LNCAP (cell line): ENCODE data around the gene BMP8B.
"Not testable (repeated sequence)": the region's sequence is repeated elsewhere in the genome, so short reads cannot be mapped to it uniquely, and the experiment has no call there.

ENCODE experiments used
- CTCF ChIP-seq: fragments of 450-650 bp; IDR thresholded peaks from 2 replicates; pipeline ENCODE4 v1.5.1; 2017; ENCODE audit warnings: mild to moderate bottlenecking

BMP8B gene

GRCh38 chr1:39779821-39780220 lies 8.8 kb downstream of the BMP8B start:
- TF ChIP-seq CTCF: no peak

GRCh38 chr1:39779137-39779536 lies 9.5 kb downstream of the BMP8B start:
- no peak for TF ChIP-seq CTCF

DNA sequence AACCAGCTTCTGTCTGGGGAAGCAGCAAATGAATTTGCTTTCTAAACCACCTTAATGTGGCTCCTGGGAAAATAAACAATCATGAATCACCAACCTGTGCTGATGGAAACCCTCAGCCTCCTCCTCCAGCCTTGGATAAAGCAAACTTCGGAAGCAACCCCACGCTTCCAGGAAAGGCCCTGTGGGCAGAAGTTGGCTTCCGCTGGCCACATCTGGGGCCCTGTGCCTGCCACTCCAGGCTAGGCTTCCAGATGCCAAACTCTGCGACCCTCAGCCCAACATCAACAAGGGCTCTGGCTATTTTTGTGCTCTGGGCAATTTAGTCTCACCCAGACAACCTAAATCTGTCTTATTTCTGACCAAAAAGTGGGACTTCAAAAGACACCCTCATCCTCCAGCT lies 11.4 kb downstream of the BMP8B start:
- TF ChIP-seq CTCF: no peak

- no peak for TF ChIP-seq CTCF
These were observed 11.8 kb downstream of the BMP8B start for GRCh38 chr1:39776886-39777285.

DNA sequence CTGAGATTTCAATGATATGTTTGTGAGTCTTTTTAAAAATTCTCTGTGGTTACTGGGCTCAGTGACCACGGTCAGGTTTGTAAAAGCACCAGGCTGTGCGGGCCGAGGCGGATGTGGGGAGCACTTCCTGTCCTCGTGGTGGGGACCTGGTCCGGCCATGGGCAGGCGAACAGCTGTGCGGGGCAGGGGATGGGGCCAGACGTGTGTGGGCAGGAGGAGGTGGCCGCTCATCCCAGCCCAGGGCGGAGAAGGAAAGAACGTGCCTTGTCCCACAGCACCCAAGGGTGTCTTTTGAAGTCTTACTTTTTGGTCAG lies 12.3 kb downstream of the BMP8B start:
- no peak for TF ChIP-seq CTCF

DNA sequence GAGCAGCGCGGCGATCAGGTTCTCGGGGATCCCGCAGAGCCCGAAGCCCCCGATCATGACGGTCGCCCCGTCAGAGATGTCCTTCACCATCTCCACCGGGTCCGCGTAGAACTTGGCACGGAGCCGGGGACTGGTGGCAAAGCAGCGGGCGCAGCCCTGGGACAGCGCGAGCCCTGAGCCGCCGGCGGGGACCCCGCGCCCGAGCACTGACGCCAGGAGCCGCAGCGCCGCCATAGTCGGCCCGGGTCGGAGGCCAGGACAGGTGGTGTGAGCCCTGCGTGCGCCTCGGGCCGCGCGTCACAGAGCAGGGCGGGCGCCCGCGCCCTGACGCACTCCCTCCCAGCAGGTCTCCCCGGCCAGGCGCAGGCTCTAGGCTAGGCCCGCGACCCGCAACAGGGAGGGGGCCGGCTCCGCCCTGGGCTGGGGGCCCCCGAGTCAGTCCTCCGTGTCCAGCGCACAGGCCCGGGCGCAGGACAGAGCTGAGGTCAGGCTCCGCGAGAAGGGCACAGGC lies 17.6 kb downstream of the BMP8B start, which contains the start of gene OXCT2:
TSS of gene OXCT2 (minus strand) at position 327 of the 511 bp plus-strand sequence. CDS start at position 234, 93 bp downstream.
- TF ChIP-seq CTCF: not testable (repeated sequence)

- TF ChIP-seq CTCF: no peak
These were observed 25.8 kb downstream of the BMP8B start for GRCh38 chr1:39762550-39763540.
